MCF 10A (cell line): ENCODE measurements around the gene SERINC5. TPM values are rescaled to one million over a fixed set of nuclear protein-coding genes. Genes with fewer than 3 reads are reported as not detected.

Source experiments
- BruUV-seq: library from RNA; stranded (reverse); fragments of 400-500 nt; replicated peaks from 2 replicates; lab custom pipeline; 2021; lab: Mats Ljungman, UMichigan
- CTCF ChIA-PET: fragments of 300-600 bp; sonication (Branson Sonifier 250); formaldehyde crosslinking; extraction: SDS; loops from one replicate; lab custom pipeline; 2021; ENCODE audit warnings: antibody characterized with exemption, inconsistent platforms; lab: Yijun Ruan, JAX
- POLR2A ChIA-PET: fragments of 300-600, 350-650 bp; sonication (Branson Sonifier 250); formaldehyde crosslinking; extraction: SDS; loops from one replicate; lab custom pipeline; 2020; ENCODE audit warnings: antibody characterized with exemption, inconsistent platforms; lab: Yijun Ruan, JAX
- DNase-seq: peaks from one replicate; pipeline ENCODE4 v3.0.0-alpha.2; 2018; ENCODE audit not compliant: unreplicated experiment
- H3K27ac Mint-ChIP-seq: one replicate; pipeline ENCODE4 v1.8.0; 2022; ENCODE audit warnings: mild to moderate bottlenecking, low read depth, mixed read lengths; ENCODE audit not compliant: unreplicated experiment
- H3K27me3 Mint-ChIP-seq: one replicate; pipeline ENCODE4 v1.8.0; 2022; ENCODE audit warnings: mixed read lengths; ENCODE audit not compliant: insufficient read depth, unreplicated experiment
- H3K36me3 Mint-ChIP-seq: one replicate; pipeline ENCODE4 v1.8.0; 2022; ENCODE audit warnings: mild to moderate bottlenecking, moderate library complexity, mixed read lengths; ENCODE audit not compliant: insufficient read depth, unreplicated experiment
- H3K4me1 Mint-ChIP-seq: one replicate; pipeline ENCODE4 v1.8.0; 2022; ENCODE audit warnings: mixed read lengths; ENCODE audit not compliant: insufficient read depth, unreplicated experiment
- H3K4me3 Mint-ChIP-seq: one replicate; pipeline ENCODE4 v1.8.0; 2022; ENCODE audit warnings: mild to moderate bottlenecking, moderate library complexity, mixed read lengths; ENCODE audit not compliant: unreplicated experiment
- H3K9me3 Mint-ChIP-seq: one replicate; pipeline ENCODE4 v1.8.0; 2022; ENCODE audit warnings: mixed read lengths; ENCODE audit not compliant: unreplicated experiment
- CTCF ChIP-seq: fragments of 200-600 bp; IDR thresholded peaks from one replicate; pipeline ENCODE4 v1.8.0; 2022; ENCODE audit warnings: antibody characterized with exemption, mild to moderate bottlenecking; ENCODE audit not compliant: unreplicated experiment
- intact Hi-C: fragments of 100-400 bp; cut with micrococcal nuclease; formaldehyde crosslinking; loops from 2 replicates; pipeline ENCODE4 v1.14.1; 2022
- total RNA-seq: library from RNA; stranded (reverse); gene quantifications from 2 replicates; pipeline ENCODE4 v1.2.3, GENCODE V29; 2022

Gene SERINC5
- total RNA-seq, 1 experiment from 2014 or later: 17.1 TPM

GRCh38 chr5:80125022-80125961 lies 130.6 kb downstream of the SERINC5 start:
- Mint-ChIP-seq H3K9me3 (no peaks in the 10 kb centered on the region), H3K27ac (no peak overlapping the region), H3K36me3 (peaks cover 5% of the 10 kb centered on the region), H3K27me3 (no peaks in the 10 kb centered on the region), H3K4me3 (no peak overlapping the region), H3K4me1 (peaks cover 9% of the 10 kb centered on the region)
- no TSS peak for BruUV-seq
- DNase-seq: no peak
- ChIA-PET CTCF (interaction anchor here (0.7 kb wide), 2 partner anchors 10 to 42 kb away, joined by 3 read pairs; no protein-coding TSS in a partner anchor), POLR2A (interaction anchor here (0.6 to 1.7 kb wide), 2 partner anchors 14 to 73 kb away, joined by 3 to 5 read pairs; no protein-coding TSS in a partner anchor)
- intact Hi-C loops: no loop called here
- no peak for TF ChIP-seq CTCF

GRCh38 chr5:80124121-80124918 lies 131.5 kb downstream of the SERINC5 start:
- intact Hi-C loops: no loop called here
- Mint-ChIP-seq H3K27ac (no peak overlapping the region), H3K4me1 (peaks cover 9% of the 10 kb centered on the region), H3K9me3 (no peaks in the 10 kb centered on the region), H3K27me3 (no peaks in the 10 kb centered on the region), H3K4me3 (no peak overlapping the region), H3K36me3 (peaks cover 5% of the 10 kb centered on the region)
- BruUV-seq: no TSS peak
- POLR2A ChIA-PET: no interaction called here
- DNase-seq: no peak
- CTCF ChIA-PET: interaction anchor here (1.2 kb wide), 1 partner anchor 183 kb away, joined by 3 read pairs; no protein-coding TSS in a partner anchor
- no peak for TF ChIP-seq CTCF

GRCh38 chr5:80122579-80122978 lies 133.3 kb downstream of the SERINC5 start:
- H3K4me3 Mint-ChIP-seq: no peak overlapping the region
- no peaks in the 10 kb centered on the region for H3K36me3 Mint-ChIP-seq
- no peak overlapping the region for H3K27ac Mint-ChIP-seq
- CTCF ChIA-PET: interaction anchor here (0.6 to 0.8 kb wide), 2 partner anchors 69 to 153 kb away, joined by 3 to 4 read pairs; no protein-coding TSS in a partner anchor
- TF ChIP-seq CTCF: no peak
- POLR2A ChIA-PET: no interaction called here
- no peaks in the 10 kb centered on the region for H3K27me3 Mint-ChIP-seq
- DNase-seq: no peak
- BruUV-seq: no TSS peak
- intact Hi-C loops: no loop called here
- peaks cover 9% of the 10 kb centered on the region for H3K4me1 Mint-ChIP-seq
- no peaks in the 10 kb centered on the region for H3K9me3 Mint-ChIP-seq
